ENCODE data around the gene IQSEC3.

- TF ChIP-seq POLR2AphosphoS5 (IDR thresholded peaks at IDR 0.05; ENCODE audit: low read depth, low read length) = no peak
- no peak for TF ChIP-seq POLR2A (IDR thresholded peaks at IDR 0.05; ENCODE audit: low read depth, low read length)
- no peak for TF ChIP-seq TAF1 (IDR thresholded peaks at IDR 0.05; ENCODE audit: borderline replicate concordance, low read depth, low read length)
Measured at GRCh38 chr12:227286-227915, 160.8 kb downstream of the IQSEC3 start.
